GM18951 (cell line): ENCODE measurements around the gene POLR3E.
"Not testable (repeated sequence)": the region's sequence is repeated elsewhere in the genome, so short reads cannot be mapped to it uniquely, and the experiment has no call there.

ENCODE experiments used
- POLR2A ChIP-seq: IDR thresholded peaks from 4 replicates; pipeline ENCODE4 v1.6.1; 2011; ENCODE audit warnings: mild to moderate bottlenecking; ENCODE audit not compliant: insufficient read length, insufficient read depth; ENCODE audit errors: extremely low read depth
- in situ Hi-C: fragments of 300-500 bp; cut with MboI; formaldehyde crosslinking; loops from one replicate; pipeline ENCODE4 v1.12.0; 2022; ENCODE audit warnings: low sequenced_read_pairs, mixed read lengths, inconsistent platforms; ENCODE audit not compliant: unreplicated experiment

Gene POLR3E

GRCh38 chr16:22337045-22337444 is 39.8 kb downstream of the POLR3E start:
- in situ Hi-C loops: loop anchor here (25.0 kb wide), 1 partner anchor 1175 kb away; the partner anchor contains the start of genes DNAH3 and LDAF1
- TF ChIP-seq POLR2A: no peak

DNA sequence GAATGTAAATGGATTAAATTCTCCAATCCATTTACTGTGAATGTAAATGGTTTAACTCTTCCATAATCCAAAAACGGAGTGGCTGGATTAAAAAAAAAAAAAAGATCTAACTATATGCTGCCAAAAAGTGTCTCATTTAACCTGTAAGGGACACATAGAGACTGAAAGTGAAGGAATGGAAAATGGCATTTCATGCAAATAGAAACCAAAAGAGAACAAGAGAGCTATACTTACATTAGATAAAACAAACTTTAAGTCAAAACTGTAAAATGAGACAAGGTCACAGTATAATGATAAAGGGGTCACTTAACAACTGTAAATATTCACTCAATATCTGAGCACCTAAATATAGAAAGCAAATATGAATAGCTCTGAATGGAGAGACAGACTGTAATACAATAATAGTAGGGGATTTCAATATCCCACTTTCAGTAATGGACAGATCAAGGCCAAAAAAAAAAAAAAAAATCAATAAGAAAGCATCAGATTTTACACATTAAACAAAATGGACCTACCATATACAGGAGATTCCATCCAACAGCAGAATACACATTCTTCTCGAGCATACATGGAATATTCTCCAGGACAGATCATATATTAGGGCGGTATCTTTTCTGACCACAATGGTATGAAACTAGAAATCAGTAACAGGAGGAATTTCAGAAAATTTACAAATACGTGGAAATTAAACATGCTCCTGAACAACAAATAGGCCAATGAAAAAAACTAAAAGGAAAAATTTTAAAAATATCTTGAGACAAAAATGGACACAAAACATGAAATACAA is 40.8 kb downstream of the POLR3E start:
- in situ Hi-C loops: loop anchor here (25.0 kb wide), 1 partner anchor 1176 kb away; the partner anchor contains the start of genes DNAH3 and LDAF1
- TF ChIP-seq POLR2A: no peak

GRCh38 chr16:22340945-22341344 is 43.7 kb downstream of the POLR3E start:
- in situ Hi-C loops: loop anchor here (25.0 kb wide), 1 partner anchor 1179 kb away; the partner anchor contains the start of genes DNAH3 and LDAF1
- no peak for TF ChIP-seq POLR2A

- in situ Hi-C loops: loop anchor here (25.0 kb wide), 1 partner anchor 1180 kb away; the partner anchor contains the start of genes DNAH3 and LDAF1
- no peak for TF ChIP-seq POLR2A
Measured at GRCh38 chr16:22342082-22342481, 44.9 kb downstream of the POLR3E start.

- TF ChIP-seq POLR2A: no peak
- in situ Hi-C loops: loop anchor here (25.0 kb wide), 1 partner anchor 1184 kb away; the partner anchor contains the start of genes DNAH3 and LDAF1
Measured at GRCh38 chr16:22346483-22346882, 49.3 kb downstream of the POLR3E start.

- in situ Hi-C loops: loop anchor here (25.0 kb wide), 1 partner anchor 1185 kb away; the partner anchor contains the start of genes DNAH3 and LDAF1
- TF ChIP-seq POLR2A: no peak
Measured at GRCh38 chr16:22347100-22347820, 50.1 kb downstream of the POLR3E start.

- in situ Hi-C loops: loop anchor here (25.0 kb wide), 1 partner anchor 1186 kb away; the partner anchor contains the start of genes DNAH3 and LDAF1
- TF ChIP-seq POLR2A: no peak
Measured at GRCh38 chr16:22348291-22348690, 51.1 kb downstream of the POLR3E start.

GRCh38 chr16:22351017-22351416 is 53.8 kb downstream of the POLR3E start:
- in situ Hi-C loops: not testable (repeated sequence)

DNA sequence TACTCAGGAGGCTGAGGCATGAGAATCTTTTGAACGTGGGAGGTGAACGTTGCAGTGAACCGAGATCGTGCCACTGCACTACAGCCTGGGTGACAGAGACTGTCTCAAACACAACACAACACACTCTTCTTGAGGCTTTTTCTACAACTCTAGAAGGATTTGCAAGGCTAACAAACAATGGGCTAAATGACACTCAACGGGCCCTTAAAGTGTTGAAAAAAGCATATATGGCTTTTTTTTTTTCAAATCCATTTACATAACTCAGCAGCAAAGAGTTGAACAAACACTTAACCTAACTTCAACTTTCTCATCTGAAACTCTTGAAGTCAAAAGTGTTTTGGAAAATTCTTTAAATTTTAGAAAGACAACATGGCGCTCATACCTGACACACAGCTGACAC is 54.9 kb downstream of the POLR3E start:
- no peak for TF ChIP-seq POLR2A
- in situ Hi-C loops: no loop called here

- no peak for TF ChIP-seq POLR2A
- in situ Hi-C loops: no loop called here
Measured at GRCh38 chr16:22352723-22353122, 55.5 kb downstream of the POLR3E start.

DNA sequence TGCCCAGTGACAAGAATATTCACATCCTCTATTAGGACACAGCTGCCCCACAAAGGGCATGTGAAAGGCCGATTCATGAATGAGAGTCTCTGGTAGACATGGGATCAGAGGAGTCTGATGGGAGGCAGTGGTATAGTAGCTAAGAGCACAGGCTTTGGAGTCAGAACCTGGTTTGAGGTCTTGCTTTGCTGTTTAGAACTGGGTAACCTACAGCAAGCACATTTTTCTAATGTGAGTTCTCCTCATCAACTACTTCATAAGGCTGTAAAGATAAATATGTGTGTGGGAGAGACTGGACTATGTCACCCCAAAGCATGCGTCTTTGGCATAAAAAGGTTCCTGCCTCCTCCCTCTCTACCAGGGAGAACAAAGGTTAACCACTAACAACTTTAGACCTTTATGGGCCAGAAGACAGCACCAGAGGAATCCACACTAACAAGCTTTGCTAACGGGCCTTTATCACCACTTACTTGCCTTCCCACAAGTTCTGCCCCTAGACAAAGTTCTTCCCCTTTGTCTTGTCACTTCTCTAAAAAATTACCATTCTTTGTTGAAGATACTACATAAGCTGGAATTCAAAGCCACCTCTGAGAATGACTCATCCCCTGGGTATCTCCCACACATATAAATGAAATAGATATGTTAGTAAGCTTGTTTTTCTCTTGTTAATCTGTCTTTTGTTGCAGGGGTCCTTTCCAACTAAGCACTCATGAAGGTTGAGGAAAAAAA is 56.1 kb downstream of the POLR3E start:
- TF ChIP-seq POLR2A: no peak
- in situ Hi-C loops: no loop called here

DNA sequence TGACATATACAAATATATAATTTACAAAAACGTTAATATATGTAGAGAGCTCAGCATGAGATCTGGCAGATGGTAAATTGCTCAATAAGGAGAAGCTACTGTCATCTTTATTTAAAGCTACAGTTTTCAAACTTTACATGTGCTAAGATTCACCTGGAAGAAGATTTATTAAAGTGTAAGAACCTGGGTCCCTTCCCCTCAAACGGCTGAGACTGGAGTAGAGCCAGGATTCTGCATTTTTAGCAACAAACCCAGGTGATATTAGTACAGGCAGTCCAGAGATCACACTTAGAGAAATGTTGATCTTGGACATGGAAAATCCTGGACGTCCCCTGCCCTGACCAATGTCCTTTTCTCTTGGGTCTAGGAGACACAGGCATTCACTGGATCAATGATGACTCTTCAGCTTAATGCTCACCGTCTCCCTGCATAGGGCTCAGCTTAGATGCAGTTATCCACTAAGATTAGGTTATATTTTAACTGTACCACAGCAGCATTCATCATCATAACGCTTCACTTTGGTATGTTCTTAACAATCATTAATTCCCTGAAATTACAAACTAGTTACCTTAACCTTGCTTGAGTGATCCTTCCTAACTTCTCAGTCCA is 56.8 kb downstream of the POLR3E start:
- in situ Hi-C loops: no loop called here
- no peak for TF ChIP-seq POLR2A
